Astrocyte (in vitro differentiated cells and primary cell): ENCODE results near the gene WTAP.

Source experiments
- CTCF ChIP-seq: IDR thresholded peaks from 2 replicates; pipeline ENCODE4 v1.5.1; 2011; ENCODE audit warnings: low read depth, mild to moderate bottlenecking, inconsistent platforms, low read length, moderate library complexity; ENCODE audit not compliant: insufficient read depth
- EZH2 ChIP-seq: IDR thresholded peaks from 2 replicates; pipeline ENCODE4 v1.6.1; 2012; ENCODE audit warnings: mild to moderate bottlenecking, low read length, inconsistent platforms; ENCODE audit not compliant: insufficient read depth

- TF ChIP-seq CTCF (no peak), EZH2 (no peak)
These were observed 4.0 kb upstream of the WTAP start for GRCh38 chr6:159723259-159723658.
